Neural progenitor cell (in vitro differentiated cells): ENCODE measurements around the gene JAZF1.

Source experiments
- EZH2 ChIP-seq: fragments of 200-600 bp; sonication (generic); IDR thresholded peaks from 2 replicates; pipeline ENCODE4 v1.6.1; 2017; ENCODE audit warnings: antibody characterized with exemption, mild to moderate bottlenecking, moderate library complexity
- EZH2phosphoT487 ChIP-seq: fragments of 200-600 bp; sonication (generic); IDR thresholded peaks from 2 replicates; pipeline ENCODE4 v1.6.1; 2017; ENCODE audit warnings: antibody characterized with exemption
- TF ChIP-seq, protein P1 (sequence below): fragments of 200-600 bp; sonication (generic); IDR thresholded peaks from 2 replicates; pipeline ENCODE4 v1.5.1; 2017; ENCODE audit warnings: antibody characterized with exemption, mild to moderate bottlenecking

GRCh38 chr7:28190077-28190710, 9.6 kb upstream of the JAZF1 start:
- TF ChIP-seq, protein P1, sequence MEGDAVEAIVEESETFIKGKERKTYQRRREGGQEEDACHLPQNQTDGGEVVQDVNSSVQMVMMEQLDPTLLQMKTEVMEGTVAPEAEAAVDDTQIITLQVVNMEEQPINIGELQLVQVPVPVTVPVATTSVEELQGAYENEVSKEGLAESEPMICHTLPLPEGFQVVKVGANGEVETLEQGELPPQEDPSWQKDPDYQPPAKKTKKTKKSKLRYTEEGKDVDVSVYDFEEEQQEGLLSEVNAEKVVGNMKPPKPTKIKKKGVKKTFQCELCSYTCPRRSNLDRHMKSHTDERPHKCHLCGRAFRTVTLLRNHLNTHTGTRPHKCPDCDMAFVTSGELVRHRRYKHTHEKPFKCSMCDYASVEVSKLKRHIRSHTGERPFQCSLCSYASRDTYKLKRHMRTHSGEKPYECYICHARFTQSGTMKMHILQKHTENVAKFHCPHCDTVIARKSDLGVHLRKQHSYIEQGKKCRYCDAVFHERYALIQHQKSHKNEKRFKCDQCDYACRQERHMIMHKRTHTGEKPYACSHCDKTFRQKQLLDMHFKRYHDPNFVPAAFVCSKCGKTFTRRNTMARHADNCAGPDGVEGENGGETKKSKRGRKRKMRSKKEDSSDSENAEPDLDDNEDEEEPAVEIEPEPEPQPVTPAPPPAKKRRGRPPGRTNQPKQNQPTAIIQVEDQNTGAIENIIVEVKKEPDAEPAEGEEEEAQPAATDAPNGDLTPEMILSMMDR = no peak
- TF ChIP-seq EZH2 (no peak), EZH2phosphoT487 (no peak)
